AG09319 (cell line): Measurements from ENCODE around the gene BNIP2.
"Not testable (repeated sequence)": the region's sequence is repeated elsewhere in the genome, so short reads cannot be mapped to it uniquely, and the experiment has no call there.

ENCODE experiments used
- DNase-seq: peaks from one replicate; pipeline ENCODE4 v3.0.0-alpha.2; 2010; ENCODE audit warnings: low read depth; ENCODE audit errors: extremely low read depth
- TF ChIP-seq, protein P1 (sequence below): IDR thresholded peaks from 2 replicates; pipeline ENCODE4 v1.5.1; 2011; ENCODE audit warnings: low read depth, mild to moderate bottlenecking, inconsistent platforms, low read length, moderate library complexity

The BNIP2 gene

DNA sequence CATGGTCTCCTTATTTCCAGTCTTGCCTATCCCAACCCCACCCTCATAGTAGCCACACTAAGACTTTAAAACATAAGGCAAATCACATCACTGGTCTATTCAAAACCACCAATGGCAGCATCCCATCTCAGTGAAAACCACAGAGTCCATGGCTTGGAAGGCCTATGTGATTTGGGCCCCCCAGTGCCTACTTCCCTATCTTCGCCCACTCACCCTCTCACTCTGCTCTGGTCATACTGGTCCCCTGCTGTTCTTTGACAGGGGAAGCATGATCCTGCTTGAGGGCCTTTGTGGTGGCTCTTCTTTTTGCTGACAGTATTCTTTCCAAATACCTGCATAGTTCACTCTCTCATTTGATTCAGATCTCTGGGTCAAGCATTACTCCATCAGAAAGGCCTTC is 35.1 kb downstream of the BNIP2 start:
- TF ChIP-seq, protein P1, sequence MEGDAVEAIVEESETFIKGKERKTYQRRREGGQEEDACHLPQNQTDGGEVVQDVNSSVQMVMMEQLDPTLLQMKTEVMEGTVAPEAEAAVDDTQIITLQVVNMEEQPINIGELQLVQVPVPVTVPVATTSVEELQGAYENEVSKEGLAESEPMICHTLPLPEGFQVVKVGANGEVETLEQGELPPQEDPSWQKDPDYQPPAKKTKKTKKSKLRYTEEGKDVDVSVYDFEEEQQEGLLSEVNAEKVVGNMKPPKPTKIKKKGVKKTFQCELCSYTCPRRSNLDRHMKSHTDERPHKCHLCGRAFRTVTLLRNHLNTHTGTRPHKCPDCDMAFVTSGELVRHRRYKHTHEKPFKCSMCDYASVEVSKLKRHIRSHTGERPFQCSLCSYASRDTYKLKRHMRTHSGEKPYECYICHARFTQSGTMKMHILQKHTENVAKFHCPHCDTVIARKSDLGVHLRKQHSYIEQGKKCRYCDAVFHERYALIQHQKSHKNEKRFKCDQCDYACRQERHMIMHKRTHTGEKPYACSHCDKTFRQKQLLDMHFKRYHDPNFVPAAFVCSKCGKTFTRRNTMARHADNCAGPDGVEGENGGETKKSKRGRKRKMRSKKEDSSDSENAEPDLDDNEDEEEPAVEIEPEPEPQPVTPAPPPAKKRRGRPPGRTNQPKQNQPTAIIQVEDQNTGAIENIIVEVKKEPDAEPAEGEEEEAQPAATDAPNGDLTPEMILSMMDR = no peak
- no peak for DNase-seq

DNA sequence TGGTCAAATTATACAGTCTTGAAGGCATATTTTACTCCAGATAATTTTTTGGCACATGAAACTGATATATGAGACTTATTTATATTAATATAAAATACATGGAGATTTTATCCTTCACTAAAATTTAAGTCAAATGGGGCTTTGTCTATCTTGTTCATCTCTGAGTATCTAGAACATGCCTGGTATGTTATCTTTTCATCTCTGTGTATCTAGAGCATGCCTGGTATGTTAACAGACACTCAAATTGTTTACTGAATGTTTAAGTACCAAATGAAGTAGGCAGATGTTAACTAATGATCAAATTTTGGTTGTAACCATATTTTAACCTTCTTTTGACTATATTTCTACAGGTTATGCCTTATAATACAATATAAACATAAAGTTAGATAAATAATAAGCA is 39.5 kb downstream of the BNIP2 start:
- no peak for DNase-seq
- TF ChIP-seq, protein P1 = no peak

DNA sequence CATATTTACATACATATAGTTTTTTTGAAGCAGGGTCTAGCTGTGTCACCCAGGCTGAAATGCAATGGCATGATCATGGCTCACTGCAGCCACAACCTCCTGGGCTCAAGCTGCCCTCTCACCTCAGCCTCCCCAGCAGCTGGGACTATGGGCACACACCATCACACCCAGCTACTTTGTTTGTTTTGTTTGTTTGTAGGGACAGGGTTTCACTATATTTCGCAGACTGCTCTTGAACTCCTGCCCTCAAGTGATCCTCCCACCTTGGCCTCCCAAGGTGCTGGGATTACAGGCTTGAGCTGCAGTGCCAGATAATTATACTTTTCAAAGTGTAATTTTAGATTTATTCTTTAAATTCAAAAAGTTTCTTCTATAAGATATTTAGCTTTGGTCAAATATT is 42.0 kb downstream of the BNIP2 start:
- DNase-seq = no peak
- TF ChIP-seq, protein P1 = no peak

DNA sequence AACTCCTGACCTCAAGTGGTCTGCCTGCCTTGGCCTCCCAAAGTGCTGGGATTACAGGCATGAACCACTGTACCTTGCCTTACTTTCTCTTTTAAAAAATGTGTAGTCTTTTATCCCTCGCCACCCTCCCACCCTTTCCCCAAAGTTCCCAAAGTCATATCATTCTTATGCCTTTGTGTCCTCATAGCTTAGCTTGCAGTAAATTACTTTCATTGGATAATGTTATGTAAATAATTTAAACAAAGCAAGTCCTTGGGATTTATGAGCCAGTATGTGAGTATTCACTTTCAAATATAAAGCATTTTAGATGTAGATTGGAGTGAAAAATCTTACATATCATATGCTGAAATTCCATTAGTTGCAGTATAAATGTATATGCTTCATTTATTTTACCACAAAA is 42.8 kb downstream of the BNIP2 start:
- no peak for DNase-seq
- TF ChIP-seq, protein P1 = no peak

DNA sequence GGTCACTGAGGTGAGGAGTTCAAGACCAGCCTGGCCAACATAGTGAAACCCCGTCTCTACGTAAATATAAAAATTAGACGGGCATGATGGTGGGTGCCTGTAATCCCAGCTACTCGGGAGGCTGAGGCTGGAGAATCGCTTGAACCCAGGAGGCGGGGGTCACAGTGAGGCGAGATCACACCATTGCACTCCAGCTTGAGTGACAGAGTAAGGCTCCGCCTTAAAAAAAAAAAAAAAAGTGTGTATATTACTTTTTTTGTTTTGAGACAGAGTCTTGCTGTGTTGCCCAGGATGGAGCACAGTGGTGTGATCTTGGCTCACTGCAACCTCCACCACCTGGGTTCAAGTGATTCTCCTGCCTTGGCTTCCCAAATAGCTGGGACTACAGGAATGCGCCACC is 43.3 kb downstream of the BNIP2 start:
- not testable (repeated sequence) for DNase-seq

DNA sequence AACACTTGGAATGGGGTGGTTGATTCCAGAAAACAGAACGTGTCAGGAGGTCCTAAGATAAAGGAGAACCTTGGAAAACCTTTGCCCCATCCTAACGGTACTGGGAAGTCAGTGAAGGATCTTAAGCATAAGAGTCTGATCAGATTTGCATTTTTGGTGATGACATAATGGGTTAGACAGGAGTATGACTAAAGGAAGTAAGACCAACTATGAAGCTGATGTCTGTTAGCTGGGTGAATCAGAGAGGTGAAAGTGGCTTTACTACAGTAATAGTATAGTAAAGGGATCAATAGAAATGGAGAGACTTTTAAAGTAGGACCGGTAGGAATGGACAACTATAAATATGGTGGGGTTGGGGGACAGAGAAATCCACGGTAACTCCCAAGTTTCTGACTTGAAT is 44.4 kb downstream of the BNIP2 start:
- no peak for DNase-seq
- TF ChIP-seq, protein P1 = no peak

DNA sequence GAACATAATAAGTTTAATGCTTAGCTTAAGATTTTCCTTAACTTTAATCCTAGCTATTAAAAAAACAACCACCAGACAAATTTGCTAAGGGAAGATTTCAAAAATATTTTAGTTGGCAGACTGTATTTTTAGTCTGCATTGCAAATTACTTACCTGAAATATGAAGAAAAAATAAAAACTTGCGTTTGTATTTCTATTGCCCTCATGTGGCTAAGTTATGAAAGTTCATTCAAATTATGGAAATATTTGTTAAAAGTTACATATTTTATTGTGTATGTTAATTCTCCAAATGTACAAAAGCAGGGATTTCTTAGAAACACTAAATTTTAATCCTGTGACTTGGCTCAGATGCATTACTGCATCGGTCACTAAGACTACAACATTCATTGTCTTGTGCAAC is 46.8 kb downstream of the BNIP2 start:
- DNase-seq = no peak
- TF ChIP-seq, protein P1 = no peak

DNA sequence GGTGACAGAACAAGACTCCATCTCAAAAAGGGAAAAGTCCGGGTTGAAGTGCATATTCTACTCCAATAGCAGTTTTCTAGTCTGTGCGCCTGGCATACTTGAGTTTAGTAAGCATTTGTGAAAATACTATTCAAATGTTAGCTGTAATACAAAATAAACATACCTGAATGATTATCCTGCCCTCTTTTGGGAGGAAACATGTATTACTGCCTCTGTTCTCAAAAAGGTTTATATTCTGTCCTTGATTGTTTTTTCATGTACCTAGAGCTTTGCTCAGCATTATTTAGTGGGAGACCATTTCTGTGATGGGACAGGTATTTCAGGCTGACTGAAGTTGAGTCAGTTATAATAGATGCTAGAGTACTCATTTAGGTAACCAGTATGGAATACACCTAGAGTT is 51.6 kb downstream of the BNIP2 start:
- DNase-seq = not testable (repeated sequence)

DNA sequence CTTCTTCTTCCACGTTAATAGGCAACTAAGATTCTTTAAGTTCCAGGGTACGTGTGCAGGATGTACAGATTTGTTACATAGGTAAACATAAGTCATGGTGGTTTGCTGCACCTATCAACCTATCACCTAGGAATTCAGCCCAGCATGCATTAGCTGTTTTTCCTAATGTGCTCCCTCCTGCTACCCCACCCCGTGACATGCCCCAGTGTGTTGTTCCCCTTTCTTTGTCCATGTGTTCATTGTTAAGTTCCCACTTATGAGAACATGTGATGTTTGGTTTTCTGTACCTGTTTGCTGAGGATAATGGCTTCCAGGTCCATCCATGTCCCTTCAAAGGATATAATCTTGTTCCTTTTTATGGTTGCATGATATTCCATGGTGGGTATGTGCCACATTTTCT is 52.9 kb downstream of the BNIP2 start:
- TF ChIP-seq, protein P1 = no peak
- no peak for DNase-seq
